ENCODE results near the gene CBFA2T3.

DNA sequence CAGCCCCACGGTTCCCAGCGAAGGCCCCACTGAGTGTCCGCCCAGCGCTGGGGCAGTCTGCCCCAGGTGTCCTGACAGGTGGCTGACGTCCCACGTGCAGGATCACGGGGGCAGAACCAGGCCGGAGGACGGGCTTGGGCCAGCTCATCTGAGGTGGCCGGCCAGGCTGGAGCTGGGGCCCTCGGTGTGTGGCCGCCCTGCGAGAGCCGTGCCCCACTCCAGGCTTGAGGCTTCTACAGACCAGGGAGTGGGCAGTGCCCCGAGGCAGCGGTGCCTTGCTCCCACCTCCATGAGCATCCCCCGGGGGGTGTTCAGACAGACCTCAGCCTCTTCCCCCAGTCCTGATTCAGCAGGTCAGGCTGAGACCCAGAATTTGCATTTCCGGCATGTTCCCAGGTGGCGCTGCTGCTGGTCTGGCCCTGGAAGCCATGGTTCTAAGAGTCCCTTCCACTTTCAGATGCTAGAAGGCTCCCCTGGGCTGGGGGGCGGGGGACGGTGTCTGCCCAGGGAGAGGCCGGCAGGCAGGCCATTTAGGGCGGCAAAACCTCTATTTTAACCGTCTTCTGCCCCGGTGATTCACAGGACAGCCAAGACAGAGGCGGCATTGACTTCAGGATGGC is 75.2 kb downstream of the CBFA2T3 start:
- TF ChIP-seq, protein P1, sequence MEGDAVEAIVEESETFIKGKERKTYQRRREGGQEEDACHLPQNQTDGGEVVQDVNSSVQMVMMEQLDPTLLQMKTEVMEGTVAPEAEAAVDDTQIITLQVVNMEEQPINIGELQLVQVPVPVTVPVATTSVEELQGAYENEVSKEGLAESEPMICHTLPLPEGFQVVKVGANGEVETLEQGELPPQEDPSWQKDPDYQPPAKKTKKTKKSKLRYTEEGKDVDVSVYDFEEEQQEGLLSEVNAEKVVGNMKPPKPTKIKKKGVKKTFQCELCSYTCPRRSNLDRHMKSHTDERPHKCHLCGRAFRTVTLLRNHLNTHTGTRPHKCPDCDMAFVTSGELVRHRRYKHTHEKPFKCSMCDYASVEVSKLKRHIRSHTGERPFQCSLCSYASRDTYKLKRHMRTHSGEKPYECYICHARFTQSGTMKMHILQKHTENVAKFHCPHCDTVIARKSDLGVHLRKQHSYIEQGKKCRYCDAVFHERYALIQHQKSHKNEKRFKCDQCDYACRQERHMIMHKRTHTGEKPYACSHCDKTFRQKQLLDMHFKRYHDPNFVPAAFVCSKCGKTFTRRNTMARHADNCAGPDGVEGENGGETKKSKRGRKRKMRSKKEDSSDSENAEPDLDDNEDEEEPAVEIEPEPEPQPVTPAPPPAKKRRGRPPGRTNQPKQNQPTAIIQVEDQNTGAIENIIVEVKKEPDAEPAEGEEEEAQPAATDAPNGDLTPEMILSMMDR (conservative IDR thresholded peaks at IDR 0.05): no peak
- TF ChIP-seq ZFX (IDR thresholded peaks at IDR 0.05): no peak
